Measurements from ENCODE around the gene STX4. TPM values are rescaled to one million over a fixed set of nuclear protein-coding genes. Genes with fewer than 3 reads are reported as not detected.

The STX4 gene
- total and polyA plus RNA-seq, 4 donors: 11.4 to 22.1 (median 17.4) TPM

Other genes with a start within 250 kb of the STX4 start
- 1 to 10 TPM; 3.3 to 4.2 TPM for gene ZNF629, start 246.4 kb upstream of the STX4 start, total RNA-seq
- 1 to 10 TPM in 1 of 2 donors, under 1 TPM in 1; 0.86 to 3.5 TPM for gene ZNF629, start 246.4 kb upstream of the STX4 start, polyA plus RNA-seq
- gene BCL7C, start 139.5 kb upstream of the STX4 start, total RNA-seq: 1 to 10 TPM; 3.4 to 6.1 TPM
- 1 to 10 TPM; 4.9 to 7.1 TPM for gene BCL7C, start 139.5 kb upstream of the STX4 start, polyA plus RNA-seq
- under 1 TPM in 1 of 2 donors, not detected in 1; 0.75 TPM for gene CTF1, start 136.9 kb upstream of the STX4 start, total RNA-seq
- under 1 TPM; 0.19 to 0.35 TPM for gene CTF1, start 136.9 kb upstream of the STX4 start, polyA plus RNA-seq
- gene FBXL19, start 110.0 kb upstream of the STX4 start, total RNA-seq: 1 to 10 TPM; 3.0 to 4.8 TPM
- gene FBXL19, start 110.0 kb upstream of the STX4 start, polyA plus RNA-seq: 1 to 10 TPM in 1 of 2 donors, under 1 TPM in 1; 0.31 to 2.4 TPM
- gene ORAI3, start 84.5 kb upstream of the STX4 start, total RNA-seq: 10 to 100 TPM; 26.6 to 39.1 TPM
- 10 to 100 TPM; 28.8 to 34.1 TPM for gene ORAI3, start 84.5 kb upstream of the STX4 start, polyA plus RNA-seq
- gene SETD1A, start 75.8 kb upstream of the STX4 start, total RNA-seq: 1 to 10 TPM; 3.6 to 3.8 TPM
- gene SETD1A, start 75.8 kb upstream of the STX4 start, polyA plus RNA-seq: 1 to 10 TPM; 2.7 to 4.9 TPM
- gene HSD3B7, start 48.4 kb upstream of the STX4 start, total RNA-seq: 10 to 100 TPM; 23.9 to 84.8 TPM
- gene HSD3B7, start 48.4 kb upstream of the STX4 start, polyA plus RNA-seq: 10 to 100 TPM; 74.0 to 93.9 TPM
- gene STX1B, start 22.9 kb upstream of the STX4 start, total RNA-seq: 1 to 10 TPM in 1 of 2 donors, under 1 TPM in 1; 0.09 to 1.2 TPM
- gene STX1B, start 22.9 kb upstream of the STX4 start, polyA plus RNA-seq: under 1 TPM; 0.19 to 0.82 TPM
- gene ZNF668, start 40.7 kb downstream of the STX4 start, total RNA-seq: 1 to 10 TPM; 4.4 to 4.8 TPM
- 1 to 10 TPM in 1 of 2 donors, under 1 TPM in 1; 0.92 to 3.3 TPM for gene ZNF668, start 40.7 kb downstream of the STX4 start, polyA plus RNA-seq
- 1 to 10 TPM; 5.4 to 9.6 TPM for gene ZNF646, start 40.9 kb downstream of the STX4 start, total RNA-seq
- 1 to 10 TPM in 1 of 2 donors, under 1 TPM in 1; 0.89 to 2.7 TPM for gene ZNF646, start 40.9 kb downstream of the STX4 start, polyA plus RNA-seq
- 10 to 100 TPM in 1 of 2 donors, under 1 TPM in 1; 0.51 to 14.5 TPM for gene PRSS53, start 55.4 kb downstream of the STX4 start, total RNA-seq
- gene PRSS53, start 55.4 kb downstream of the STX4 start, polyA plus RNA-seq: 1 to 10 TPM; 1.6 to 4.4 TPM
- 100 to 1,000 TPM in 1 of 2 donors, 10 to 100 TPM in 1; 29.9 to 166 TPM for gene VKORC1, start 61.2 kb downstream of the STX4 start, total RNA-seq
- 100 to 1,000 TPM; 360 to 519 TPM for gene VKORC1, start 61.2 kb downstream of the STX4 start, polyA plus RNA-seq
- gene BCKDK, start 74.8 kb downstream of the STX4 start, total RNA-seq: 10 to 100 TPM; 10.0 to 29.5 TPM
- 10 to 100 TPM; 40.2 to 41.6 TPM for gene BCKDK, start 74.8 kb downstream of the STX4 start, polyA plus RNA-seq
- 10 to 100 TPM; 20.9 to 37.4 TPM for gene KAT8, start 84.1 kb downstream of the STX4 start, total RNA-seq
- gene KAT8, start 84.1 kb downstream of the STX4 start, polyA plus RNA-seq: 10 to 100 TPM; 15.9 to 18.3 TPM
- gene PRSS8, start 102.2 kb downstream of the STX4 start, total RNA-seq: 1 to 10 TPM; 1.1 to 8.3 TPM
- 10 to 100 TPM in 1 of 2 donors, 1 to 10 TPM in 1; 8.5 to 50.1 TPM for gene PRSS8, start 102.2 kb downstream of the STX4 start, polyA plus RNA-seq
- under 1 TPM; 0.09 to 0.50 TPM for gene PRSS36, start 116.5 kb downstream of the STX4 start, total RNA-seq
- 1 to 10 TPM in 1 of 2 donors, under 1 TPM in 1; 0.74 to 2.1 TPM for gene PRSS36, start 116.5 kb downstream of the STX4 start, polyA plus RNA-seq
- gene FUS, start 146.6 kb downstream of the STX4 start, total RNA-seq: 10 to 100 TPM; 36.4 to 51.5 TPM
- gene FUS, start 146.6 kb downstream of the STX4 start, polyA plus RNA-seq: 10 to 100 TPM in 1 of 2 donors, 1 to 10 TPM in 1; 7.5 to 42.3 TPM
- gene PYCARD, start 169.2 kb downstream of the STX4 start, total RNA-seq: 10 to 100 TPM in 1 of 2 donors, 1 to 10 TPM in 1; 6.7 to 35.9 TPM
- 10 to 100 TPM in 1 of 2 donors, 1 to 10 TPM in 1; 9.7 to 11.8 TPM for gene PYCARD, start 169.2 kb downstream of the STX4 start, polyA plus RNA-seq
- gene TRIM72, start 180.6 kb downstream of the STX4 start, total RNA-seq: under 1 TPM in 1 of 2 donors, not detected in 1; under 0.01 TPM
- under 1 TPM; 0.02 to 0.10 TPM for gene TRIM72, start 180.6 kb downstream of the STX4 start, polyA plus RNA-seq
- not detected for gene PYDC1, start 183.6 kb downstream of the STX4 start, total RNA-seq
- not detected for gene PYDC1, start 183.6 kb downstream of the STX4 start, polyA plus RNA-seq
- gene ITGAM, start 226.4 kb downstream of the STX4 start, total RNA-seq: 10 to 100 TPM in 1 of 2 donors, 1 to 10 TPM in 1; 5.3 to 10.1 TPM
- 1 to 10 TPM in 1 of 2 donors, under 1 TPM in 1; 0.65 to 2.9 TPM for gene ITGAM, start 226.4 kb downstream of the STX4 start, polyA plus RNA-seq

All from liver (tissue), 4 donors.